OCI-LY3 (cell line): ENCODE results near the gene MATCAP1.

Source experiments
- H2AFZ ChIP-seq: fragments of 200-600, 300-600 bp; shearing (Covaris generic); 2 replicates; pipeline ENCODE4 v1.6.0; 2014; ENCODE audit warnings: antibody characterized with exemption, low read depth, low read length
- H3K27ac ChIP-seq: fragments of 200-600, 300-600 bp; sonication (generic); 2 replicates; pipeline ENCODE4 v1.5.1; 2014; ENCODE audit warnings: mild to moderate bottlenecking, low read length, moderate library complexity, mixed read lengths
- H3K27me3 ChIP-seq: fragments of 200-600, 300-600 bp; sonication (generic); 2 replicates; pipeline ENCODE4 v1.6.1; 2014; ENCODE audit warnings: low read depth, low read length, mixed read lengths
- H3K36me3 ChIP-seq: fragments of 200-600, 300-600 bp; sonication (generic); replicated peaks from 2 replicates; pipeline ENCODE3; 2014; ENCODE audit warnings: low read depth, low read length, mixed read lengths
- H3K4me1 ChIP-seq: fragments of 300-600, 200-600 bp; sonication (generic); 2 replicates; pipeline ENCODE4 v1.6.1; 2014; ENCODE audit warnings: low read length, mixed read lengths
- H3K4me2 ChIP-seq: fragments of 200-600, 300-600 bp; sonication (generic); 2 replicates; pipeline ENCODE4 v1.6.1; 2014; ENCODE audit warnings: low read length, mixed read lengths
- H3K4me3 ChIP-seq: fragments of 300-600, 200-600 bp; sonication (generic); 2 replicates; pipeline ENCODE4 v1.5.1; 2014; ENCODE audit warnings: antibody characterized with exemption, mild to moderate bottlenecking, low read length, moderate library complexity
- H3K79me2 ChIP-seq: fragments of 300-600, 200-600 bp; shearing (Covaris generic); 2 replicates; pipeline ENCODE4 v1.6.1; 2014; ENCODE audit warnings: mild to moderate bottlenecking, low read length, mixed read lengths
- H3K9ac ChIP-seq: fragments of 300-600, 200-600 bp; shearing (Covaris generic); 2 replicates; pipeline ENCODE4 v1.6.0; 2014; ENCODE audit warnings: mild to moderate bottlenecking, low read length, moderate library complexity
- H3K9me3 ChIP-seq: fragments of 200-600, 300-600 bp; shearing (Covaris generic); 2 replicates; pipeline ENCODE4 v1.6.1; 2014; ENCODE audit warnings: low read length, mixed read lengths; ENCODE audit not compliant: insufficient read depth
- H4K20me1 ChIP-seq: fragments of 200-600, 300-600 bp; sonication (generic); 2 replicates; pipeline ENCODE4 v1.6.1; 2016; ENCODE audit warnings: low read length, mixed read lengths; ENCODE audit not compliant: insufficient read depth
- CTCF ChIP-seq: fragments of 200-600, 300-600 bp; sonication (generic); IDR thresholded peaks from 2 replicates; pipeline ENCODE4 v1.5.1; 2014; ENCODE audit warnings: antibody characterized with exemption, low read length, low read depth
- EZH2phosphoT487 ChIP-seq: fragments of 200-600 bp; shearing (Covaris generic); IDR thresholded peaks from 2 replicates; pipeline ENCODE4 v1.6.1; 2018; ENCODE audit warnings: antibody characterized with exemption, mixed run types, low read depth

MATCAP1 gene

GRCh38 chr16:67206129-67206837, 22.5 kb upstream of the MATCAP1 start:
- H3K9me3 ChIP-seq: no peaks in the 10 kb centered on the region
- H3K27me3 ChIP-seq: no peaks in the 10 kb centered on the region
- no peak for TF ChIP-seq CTCF
- TF ChIP-seq EZH2phosphoT487: no peak
- H4K20me1 ChIP-seq: 0 out of 2 replicates have a peak, but pooled peaks cover 3% of the 10 kb centered on the region
- H3K9ac ChIP-seq: no peak overlapping the region
- H3K4me1 ChIP-seq: no peaks in the 10 kb centered on the region
- H3K36me3 ChIP-seq: peaks cover 17% of the 10 kb centered on the region
- H2AFZ ChIP-seq: no peak overlapping the region
- no peak overlapping the region for H3K4me3 ChIP-seq
- H3K79me2 ChIP-seq: no peaks in the 10 kb centered on the region
- H3K4me2 ChIP-seq: no peak overlapping the region
- H3K27ac ChIP-seq: no peak overlapping the region

- no peak overlapping the region for H3K9ac ChIP-seq
- no peaks in the 10 kb centered on the region for H3K4me1 ChIP-seq
- H2AFZ ChIP-seq: no peak overlapping the region
- H3K9me3 ChIP-seq: no peaks in the 10 kb centered on the region
- H3K4me2 ChIP-seq: no peak overlapping the region
- no peak overlapping the region for H3K27ac ChIP-seq
- H3K36me3 ChIP-seq: peaks cover 21% of the 10 kb centered on the region
- TF ChIP-seq EZH2phosphoT487 (no peak), CTCF (no peak)
- 0 out of 2 replicates have a peak, but pooled peaks cover 3% of the 10 kb centered on the region for H4K20me1 ChIP-seq
- no peak overlapping the region for H3K4me3 ChIP-seq
- H3K79me2 ChIP-seq: no peaks in the 10 kb centered on the region
- H3K27me3 ChIP-seq: no peaks in the 10 kb centered on the region
These were observed 20.3 kb upstream of the MATCAP1 start for GRCh38 chr16:67204076-67204475.

GRCh38 chr16:67202956-67203493, 19.3 kb upstream of the MATCAP1 start:
- no peak overlapping the region for H3K4me3 ChIP-seq
- no peaks in the 10 kb centered on the region for H3K9me3 ChIP-seq
- 0 out of 2 replicates have a peak, but pooled peaks cover 3% of the 10 kb centered on the region for H4K20me1 ChIP-seq
- no peak overlapping the region for H3K4me2 ChIP-seq
- no peak overlapping the region for H2AFZ ChIP-seq
- H3K4me1 ChIP-seq: no peaks in the 10 kb centered on the region
- H3K27me3 ChIP-seq: no peaks in the 10 kb centered on the region
- no peak overlapping the region for H3K27ac ChIP-seq
- H3K9ac ChIP-seq: no peak overlapping the region
- TF ChIP-seq CTCF (no peak), EZH2phosphoT487 (no peak)
- H3K36me3 ChIP-seq: peaks cover 29% of the 10 kb centered on the region
- H3K79me2 ChIP-seq: no peaks in the 10 kb centered on the region

GRCh38 chr16:67202426-67202825, 18.7 kb upstream of the MATCAP1 start:
- Histone ChIP-seq H3K27me3 (no peaks in the 10 kb centered on the region), H3K4me3 (no peak overlapping the region), H3K4me2 (no peak overlapping the region), H3K9me3 (no peaks in the 10 kb centered on the region), H4K20me1 (0 out of 2 replicates have a peak, but pooled peaks cover 3% of the 10 kb centered on the region), H3K27ac (no peak overlapping the region), H3K4me1 (no peaks in the 10 kb centered on the region), H3K79me2 (no peaks in the 10 kb centered on the region), H2AFZ (no peak overlapping the region), H3K36me3 (peaks cover 34% of the 10 kb centered on the region), H3K9ac (no peak overlapping the region)
- TF ChIP-seq CTCF (no peak), EZH2phosphoT487 (no peak)
